K562 (cell line): ENCODE data around the gene AEN. TPM values are rescaled to one million over a fixed set of nuclear protein-coding genes. Genes with fewer than 3 reads are reported as not detected.

Experiments used
- ARID2 ChIP-seq: fragments of 450-650 bp; IDR thresholded peaks from 2 replicates; pipeline ENCODE4 v1.6.1; 2017; ENCODE audit warnings: antibody characterized with exemption, mild to moderate bottlenecking
- HSF4 ChIP-seq: fragments of 250-450 bp; sonication (Bioruptor Pico); IDR thresholded peaks from 2 replicates; pipeline ENCODE4 v2.1.2; 2022; ENCODE audit warnings: mild to moderate bottlenecking, moderate library complexity, borderline replicate concordance
- NFRKB ChIP-seq: fragments of 450-650 bp; IDR thresholded peaks from 2 replicates; pipeline ENCODE4 v1.6.1; 2016; ENCODE audit warnings: low read depth
- PCBP1 ChIP-seq: fragments of 200-400 bp; formaldehyde crosslinking; IDR thresholded peaks from 2 replicates; pipeline ENCODE4 v1.6.1; 2018; ENCODE audit warnings: mild to moderate bottlenecking, low read depth, low read length; ENCODE audit not compliant: poor library complexity, severe bottlenecking
- REST ChIP-seq, 2 experiments: fragments of 450-650 bp; formaldehyde crosslinking in 1 of 2; IDR thresholded peaks; 2 replicates each; pipeline versions ENCODE4 v1.4.0 to v1.6.1; 2014 to 2020; ENCODE audit warnings: mild to moderate bottlenecking in 2 of 2, borderline replicate concordance in 1 of 2, low read depth in 1 of 2
- RNF219 ChIP-seq: fragments of 250-450 bp; sonication (Bioruptor Pico); IDR thresholded peaks from 2 replicates; pipeline ENCODE4 v1.5.0; 2022; ENCODE audit warnings: mild to moderate bottlenecking
- TARDBP ChIP-seq: fragments of 450-650 bp; IDR thresholded peaks from 2 replicates; pipeline ENCODE4 v1.6.1; 2016
- ZBTB9 ChIP-seq: fragments of 450-650 bp; formaldehyde crosslinking; IDR thresholded peaks from 2 replicates; pipeline ENCODE4 v1.4.0; 2020; ENCODE audit warnings: mild to moderate bottlenecking, moderate library complexity
- ZNF274 ChIP-seq: IDR thresholded peaks from 2 replicates; pipeline ENCODE4 v1.6.1; 2011; ENCODE audit warnings: low read depth, mild to moderate bottlenecking, low read length, moderate library complexity, borderline replicate concordance
- polyA plus RNA-seq, 8 experiments: library from polyadenylated mRNA; depleted of rRNA in 4 of 8; stranded (reverse) in 5 of 8; unstranded in 3 of 8; fragments of >200 nt; fragmentation: Nextera tagmentation in 2 of 8; fragmentation: Illumina TruSeq in 1 of 8; extraction: Ambion mirVana in 2 of 8; extraction: Trizol in 1 of 8; gene quantifications; 2 replicates each; pipeline versions ENCODE4 v1.2.1 to v1.2.3, GENCODE V29; 2011 to 2014; ENCODE audit warnings: inconsistent platforms in 1 of 8, missing spikeins in 1 of 8
- total RNA-seq, 7 experiments: library from RNA; depleted of rRNA in 6 of 7; stranded (reverse); fragments of >200 nt in 6 of 7; fragmentation: Illumina TruSeq in 2 of 7; extraction: Trizol in 2 of 7; gene quantifications; 2 replicates each; pipeline versions ENCODE4 v1.2.1 to v1.2.3, GENCODE V29; 2011 to 2021; ENCODE audit warnings: low replicate concordance in 1 of 7
- TF ChIP-seq, protein P1 (sequence below), 3 experiments: IDR thresholded peaks in 2 of 3; conservative IDR thresholded peaks in 1 of 3; 2 replicates each; pipeline ENCODE4 v1.5.1; 2011 to 2012; ENCODE audit warnings: low read length in 3 of 3, mild to moderate bottlenecking in 3 of 3, control low read depth in 2 of 3, improper control_type of control experiment in 1 of 3, inconsistent platforms in 1 of 3, low read depth in 1 of 3, mixed read lengths in 1 of 3, moderate library complexity in 1 of 3; ENCODE audit not compliant: insufficient read depth in 2 of 3
- TF ChIP-seq, protein P2 (sequence below): sonication (generic); formaldehyde crosslinking; IDR thresholded peaks from 2 replicates; pipeline ENCODE4 v1.8.1; 2023; ENCODE audit warnings: mild to moderate bottlenecking, missing genetic modification reagents, moderate library complexity

Gene AEN
- total and polyA plus RNA-seq, 9 of the 15 experiments (the other 6 are each of a cell fraction or from before 2014, with no cell fraction given), result 9.0 to 51.0 (median 32.8) TPM

- peak; percentile 73 for TF ChIP-seq REST (IDR thresholded peaks at IDR 0.05; ENCODE audit: borderline replicate concordance)
- no peak for TF ChIP-seq REST (CRISPR knock-in tag; IDR thresholded peaks at IDR 0.05; ENCODE audit: low read depth)
- TF ChIP-seq, protein P1, sequence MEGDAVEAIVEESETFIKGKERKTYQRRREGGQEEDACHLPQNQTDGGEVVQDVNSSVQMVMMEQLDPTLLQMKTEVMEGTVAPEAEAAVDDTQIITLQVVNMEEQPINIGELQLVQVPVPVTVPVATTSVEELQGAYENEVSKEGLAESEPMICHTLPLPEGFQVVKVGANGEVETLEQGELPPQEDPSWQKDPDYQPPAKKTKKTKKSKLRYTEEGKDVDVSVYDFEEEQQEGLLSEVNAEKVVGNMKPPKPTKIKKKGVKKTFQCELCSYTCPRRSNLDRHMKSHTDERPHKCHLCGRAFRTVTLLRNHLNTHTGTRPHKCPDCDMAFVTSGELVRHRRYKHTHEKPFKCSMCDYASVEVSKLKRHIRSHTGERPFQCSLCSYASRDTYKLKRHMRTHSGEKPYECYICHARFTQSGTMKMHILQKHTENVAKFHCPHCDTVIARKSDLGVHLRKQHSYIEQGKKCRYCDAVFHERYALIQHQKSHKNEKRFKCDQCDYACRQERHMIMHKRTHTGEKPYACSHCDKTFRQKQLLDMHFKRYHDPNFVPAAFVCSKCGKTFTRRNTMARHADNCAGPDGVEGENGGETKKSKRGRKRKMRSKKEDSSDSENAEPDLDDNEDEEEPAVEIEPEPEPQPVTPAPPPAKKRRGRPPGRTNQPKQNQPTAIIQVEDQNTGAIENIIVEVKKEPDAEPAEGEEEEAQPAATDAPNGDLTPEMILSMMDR (IDR thresholded peaks at IDR 0.05 in 2 of 3, conservative IDR thresholded peaks at IDR 0.05 in 1 of 3; ENCODE audit: insufficient read depth in 2 of 3, low read depth in 1 of 3, low read length in 3 of 3), result peak; percentile 83 to 91 (median 85)
- TF ChIP-seq, protein P2, sequence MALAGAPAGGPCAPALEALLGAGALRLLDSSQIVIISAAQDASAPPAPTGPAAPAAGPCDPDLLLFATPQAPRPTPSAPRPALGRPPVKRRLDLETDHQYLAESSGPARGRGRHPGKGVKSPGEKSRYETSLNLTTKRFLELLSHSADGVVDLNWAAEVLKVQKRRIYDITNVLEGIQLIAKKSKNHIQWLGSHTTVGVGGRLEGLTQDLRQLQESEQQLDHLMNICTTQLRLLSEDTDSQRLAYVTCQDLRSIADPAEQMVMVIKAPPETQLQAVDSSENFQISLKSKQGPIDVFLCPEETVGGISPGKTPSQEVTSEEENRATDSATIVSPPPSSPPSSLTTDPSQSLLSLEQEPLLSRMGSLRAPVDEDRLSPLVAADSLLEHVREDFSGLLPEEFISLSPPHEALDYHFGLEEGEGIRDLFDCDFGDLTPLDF (CRISPR knock-in tag), result no peak
- TF ChIP-seq ZNF274, result no peak
- TF ChIP-seq ZBTB9 (CRISPR knock-in tag), result no peak
- TF ChIP-seq PCBP1, result no peak
- no peak for TF ChIP-seq HSF4 (CRISPR knock-in tag)
- no peak for TF ChIP-seq NFRKB
- 0 out of 2 replicates have a peak, but pooled peaks have one; percentile 19 for TF ChIP-seq ARID2
- TF ChIP-seq TARDBP, result 0 out of 2 replicates have a peak, but pooled peaks have one; percentile 33
- no peak for TF ChIP-seq RNF219 (CRISPR knock-in tag)
Observed at GRCh38 chr15:88657326-88658069, 36.4 kb downstream of the AEN start (continued).
